K562 (cell line): ENCODE measurements around the gene CENPX. TPM values are rescaled to one million over a fixed set of nuclear protein-coding genes. Genes with fewer than 3 reads are reported as not detected.

Experiments used
- ATAC-seq: fragments of 200-7000 bp; cut with Tn5 transposase; 3 replicates; pipeline ENCODE4 v1.9.1; 2020; ENCODE audit warnings: moderate library complexity
- BruUV-seq: library from RNA; stranded (reverse); fragments of 400-500 nt; replicated peaks from 2 replicates; lab custom pipeline; 2021; lab: Mats Ljungman, UMichigan
- CTCF ChIA-PET: fragments of 300-600 bp; formaldehyde crosslinking; extraction: SDS; loops from one replicate; lab custom pipeline; 2021; ENCODE audit warnings: low intra/inter-chr PET ratio; lab: Yijun Ruan, JAX
- POLR2A ChIA-PET: fragments of 300-600, 350-650 bp; sonication (Branson Sonifier 250); formaldehyde crosslinking; extraction: SDS; loops from one replicate; lab custom pipeline; 2021; ENCODE audit warnings: antibody characterized with exemption, inconsistent platforms; lab: Yijun Ruan, JAX
- DNase-seq, 4 experiments: peaks; one replicate each; pipeline versions ENCODE4 v3.0.0 to v3.0.0-alpha.2; 2011 to 2018; ENCODE audit warnings: low spot score in 3 of 4, mixed read lengths in 3 of 4; ENCODE audit errors: extremely low read depth in 1 of 4
- FAIRE-seq: peaks from 2 replicates; lab custom pipeline; 2011; peaks lifted over from hg19 to GRCh38; lab: Jason Lieb, UNC
- H2AFZ ChIP-seq: 2 replicates; pipeline ENCODE4 v1.6.0; 2011; ENCODE audit warnings: low read depth, low read length, control low read depth, inconsistent platforms
- H3K27ac ChIP-seq: fragments of 200-600 bp; 3 replicates; pipeline ENCODE4 v1.8.0; 2011; ENCODE audit warnings: low read depth, mild to moderate bottlenecking, control low read depth, inconsistent platforms, low read length, moderate library complexity, mixed read lengths; ENCODE audit errors: extremely low read depth
- H3K27me3 ChIP-seq, 2 experiments: fragments of 300-600 bp in 1 of 2; 2 replicates in 1 of 2; 3 replicates in 1 of 2; pipeline versions ENCODE4 v1.6.0 to v1.8.0; 2011; ENCODE audit warnings: inconsistent platforms in 2 of 2, low read length in 2 of 2, mild to moderate bottlenecking in 1 of 2, mixed read lengths in 1 of 2, moderate library complexity in 1 of 2; ENCODE audit not compliant: control insufficient read depth in 2 of 2, insufficient read depth in 2 of 2
- H3K36me3 ChIP-seq: fragments of 300-600 bp; 3 replicates; pipeline ENCODE4 v1.8.0; 2011; ENCODE audit warnings: mild to moderate bottlenecking, low read length, inconsistent platforms; ENCODE audit not compliant: control insufficient read depth, insufficient read depth
- H3K4me1 ChIP-seq, 2 experiments: fragments of 200-600 bp in 1 of 2; replicated peaks in 1 of 2; 2 replicates in 1 of 2; 3 replicates in 1 of 2; pipeline versions ENCODE4 v1.5.1 to v1.8.0; 2011; ENCODE audit warnings: inconsistent platforms in 2 of 2, low read length in 2 of 2, mild to moderate bottlenecking in 1 of 2, mixed read lengths in 1 of 2, moderate library complexity in 1 of 2; ENCODE audit not compliant: control insufficient read depth in 2 of 2, insufficient read depth in 2 of 2
- H3K4me2 ChIP-seq: 2 replicates; pipeline ENCODE4 v1.6.1; 2011; ENCODE audit warnings: low read length, control low read depth, inconsistent platforms, mixed read lengths; ENCODE audit not compliant: insufficient read depth
- H3K4me3 ChIP-seq: fragments of 200-600 bp; sonication (generic), shearing (Covaris generic); 2 replicates; pipeline ENCODE4 v1.5.1; 2016; ENCODE audit warnings: control low read depth, inconsistent platforms
- H3K79me2 ChIP-seq: fragments of 200-600 bp; 3 replicates; pipeline ENCODE4 v1.8.0; 2011; ENCODE audit warnings: low read length, inconsistent platforms; ENCODE audit not compliant: control insufficient read depth, insufficient read depth
- H3K9ac ChIP-seq, 2 experiments: 2 replicates each; pipeline versions ENCODE4 v1.6.0 to v1.6.1; 2011; ENCODE audit warnings: low read depth in 2 of 2, low read length in 2 of 2, control low read depth in 1 of 2, inconsistent platforms in 1 of 2, mild to moderate bottlenecking in 1 of 2, mixed read lengths in 1 of 2; ENCODE audit not compliant: insufficient read depth in 1 of 2
- H3K9me1 ChIP-seq: one replicate; pipeline ENCODE4 v1.6.0; 2011; ENCODE audit warnings: inconsistent platforms, mild to moderate bottlenecking, low read length, moderate library complexity; ENCODE audit not compliant: control insufficient read depth, insufficient read depth
- H3K9me3 ChIP-seq: replicated peaks from 2 replicates; pipeline ENCODE4 v1.5.1; 2011; ENCODE audit warnings: low read depth, low read length, inconsistent platforms; ENCODE audit not compliant: control insufficient read depth, insufficient read depth
- H4K20me1 ChIP-seq: replicated peaks from 2 replicates; pipeline ENCODE4 v1.6.1; 2011; ENCODE audit warnings: low read length, inconsistent platforms, mixed read lengths; ENCODE audit not compliant: control insufficient read depth, insufficient read depth
- HSF4 ChIP-seq: fragments of 250-450 bp; sonication (Bioruptor Pico); IDR thresholded peaks from 2 replicates; pipeline ENCODE4 v2.1.2; 2022; ENCODE audit warnings: mild to moderate bottlenecking, moderate library complexity, borderline replicate concordance
- PHF8 ChIP-seq: fragments of 200-600 bp; sonication (generic); IDR thresholded peaks from 2 replicates; pipeline ENCODE4 v1.6.1; 2012; ENCODE audit warnings: mixed run types, mild to moderate bottlenecking, inconsistent platforms, low read length, moderate library complexity, borderline replicate concordance
- POLR2A ChIP-seq: fragments of 450-650 bp; conservative IDR thresholded peaks from 2 replicates; pipeline ENCODE4 v1.6.1; 2016
- POLR2G ChIP-seq: fragments of 200-400 bp; formaldehyde crosslinking; IDR thresholded peaks from 2 replicates; pipeline ENCODE4 v1.6.1; 2017; ENCODE audit warnings: low read depth, mild to moderate bottlenecking, antibody characterized with exemption, low read length, moderate library complexity
- SNRNP70 ChIP-seq: fragments of 200-400 bp; formaldehyde crosslinking; optimal IDR thresholded peaks from 2 replicates; pipeline ENCODE3; 2017; ENCODE audit warnings: low read depth, low read length
- SUPT5H ChIP-seq: fragments of 450-650 bp; IDR thresholded peaks from 2 replicates; pipeline ENCODE4 v1.6.1; 2016
- ZFP30 ChIP-seq: fragments of 250-450 bp; sonication (Bioruptor Pico); IDR thresholded peaks from 2 replicates; pipeline ENCODE4 v1.8.0; 2022; ENCODE audit warnings: moderate library complexity, mild to moderate bottlenecking, inconsistent platforms, borderline replicate concordance
- WGBS: fragments of 100-300 bp; shearing (Covaris generic); methylation state at CpG from one replicate; pipeline ENCODE4 v1.1.6; 2016; ENCODE audit warnings: low coverage, mixed read lengths; ENCODE audit not compliant: insufficient coverage; ENCODE audit errors: missing lambda C conversion rate; 5-methylcytosine and 5-hydroxymethylcytosine counted together
- in situ Hi-C: fragments of 300-500 bp; cut with MboI; formaldehyde crosslinking; loops from 4 replicates; pipeline ENCODE4 v1.15.0; 2018; ENCODE audit warnings: inconsistent platforms, mixed read lengths
- intact Hi-C: fragments of 100-400 bp; cut with micrococcal nuclease; formaldehyde crosslinking; loops from 2 replicates; pipeline ENCODE4 v1.14.2; 2022
- polyA plus RNA-seq, 8 experiments: library from polyadenylated mRNA; depleted of rRNA in 4 of 8; stranded (reverse) in 5 of 8; unstranded in 3 of 8; fragments of >200 nt; fragmentation: Nextera tagmentation in 2 of 8; fragmentation: Illumina TruSeq in 1 of 8; extraction: Ambion mirVana in 2 of 8; extraction: Trizol in 1 of 8; gene quantifications; 2 replicates each; pipeline versions ENCODE4 v1.2.1 to v1.2.3, GENCODE V29; 2011 to 2014; ENCODE audit warnings: inconsistent platforms in 1 of 8, missing spikeins in 1 of 8
- total RNA-seq, 7 experiments: library from RNA; depleted of rRNA in 6 of 7; stranded (reverse); fragments of >200 nt in 6 of 7; fragmentation: Illumina TruSeq in 2 of 7; extraction: Trizol in 2 of 7; gene quantifications; 2 replicates each; pipeline versions ENCODE4 v1.2.1 to v1.2.3, GENCODE V29; 2011 to 2021; ENCODE audit warnings: low replicate concordance in 1 of 7
- TF ChIP-seq, protein P1 (sequence below), 3 experiments: fragments of 200-800 bp in 1 of 3; fragments of 250-450 bp in 1 of 3; fragments of 450-650 bp in 1 of 3; sonication (Bioruptor Pico) in 1 of 3; sonication (Bioruptor generic) in 1 of 3; formaldehyde crosslinking in 1 of 3; IDR thresholded peaks; 2 replicates each; pipeline versions ENCODE4 v1.6.1 to v1.8.0; 2016 to 2022; ENCODE audit warnings: mild to moderate bottlenecking in 2 of 3, missing genetic modification characterization in 2 of 3, missing compliant biosample characterization in 1 of 3, moderate library complexity in 1 of 3
- TF ChIP-seq, protein P2 (sequence below): sonication (generic); formaldehyde crosslinking; IDR thresholded peaks from 2 replicates; pipeline ENCODE4 v1.8.1; 2022; ENCODE audit warnings: missing genetic modification reagents
- TF ChIP-seq, protein P3 (sequence below): fragments of 450-650 bp; IDR thresholded peaks from 2 replicates; pipeline ENCODE4 v1.6.1; 2016; ENCODE audit warnings: missing biosample characterization, missing genetic modification characterization
- TF ChIP-seq, protein P4 (sequence below), 3 experiments: fragments of 200-800 bp in 1 of 3; sonication (Bioruptor generic) in 1 of 3; sonication (generic) in 1 of 3; formaldehyde crosslinking in 1 of 3; IDR thresholded peaks; 2 replicates each; pipeline versions ENCODE4 v1.6.1 to v1.8.0; 2016 to 2022; ENCODE audit warnings: mild to moderate bottlenecking in 2 of 3, missing compliant biosample characterization in 2 of 3, missing genetic modification characterization in 2 of 3, missing genetic modification reagents in 1 of 3

The CENPX gene
- total and polyA plus RNA-seq, 9 of the 15 experiments (the other 6 are each of a cell fraction or from before 2014, with no cell fraction given) = 32.7 to 352 (median 127) TPM

DNA sequence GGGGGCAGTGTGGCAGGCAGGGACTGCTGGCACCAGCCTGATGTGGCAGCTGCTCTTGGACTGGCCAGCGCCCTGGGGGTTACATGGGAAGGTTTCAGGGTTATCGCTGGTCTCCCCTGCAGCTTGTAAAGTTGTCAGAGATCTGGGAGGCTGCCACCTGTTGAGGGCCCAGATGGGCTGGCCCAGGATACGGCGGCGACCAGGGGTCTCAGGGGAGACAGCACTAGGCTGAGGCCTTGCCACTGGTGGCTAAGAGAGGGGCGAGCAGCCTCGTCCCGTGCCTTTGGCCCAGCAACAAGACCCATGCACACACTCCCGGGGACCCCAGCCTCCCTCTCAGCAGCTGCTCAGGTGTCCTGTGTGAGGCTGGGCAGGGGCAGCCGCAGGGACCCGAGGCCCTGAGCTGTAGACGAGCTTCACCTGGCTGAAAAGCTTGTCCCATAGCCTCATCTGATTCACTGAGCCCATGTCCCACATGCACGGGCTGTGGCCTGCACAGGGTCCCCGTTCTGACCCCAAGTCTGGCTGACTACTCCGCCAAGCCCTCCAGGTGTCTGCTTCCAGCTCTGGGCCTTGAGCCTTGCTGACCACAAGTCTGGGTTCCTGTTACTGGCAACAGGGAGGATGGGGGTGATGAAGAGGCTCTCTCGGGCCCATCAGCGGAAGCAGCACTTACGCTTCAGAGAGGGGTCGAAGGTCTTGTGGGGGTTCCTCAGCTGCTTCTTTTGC is 36.8 kb upstream of the CENPX start:
- H2AFZ ChIP-seq = no peak overlapping the region
- no peak overlapping the region for H3K27ac ChIP-seq
- H3K9me1 ChIP-seq = no peaks in the 10 kb centered on the region
- no peak overlapping the region for H3K9ac ChIP-seq
- H3K9me3 ChIP-seq = no peaks in the 10 kb centered on the region
- H3K27me3 ChIP-seq = no peaks in the 10 kb centered on the region
- no peak overlapping the region for H3K4me3 ChIP-seq
- DNase-seq (peak in 1 of 4 experiments; percentile 7), FAIRE-seq (no peak), ATAC-seq (no peak)
- 88% methylated on average over 13 of the region's 19 CpGs for WGBS
- H3K4me2 ChIP-seq = no peak overlapping the region
- TF ChIP-seq PHF8 (no peak), HSF4 (no peak), ZFP30 (no peak), POLR2G (peak; percentile 55), SNRNP70 (no peak), SUPT5H (0 out of 2 replicates have a peak, but pooled peaks have one; percentile 0), POLR2A (peak; percentile 14; the same call in 1 of the 2 replicates)
- TF ChIP-seq, protein P1, sequence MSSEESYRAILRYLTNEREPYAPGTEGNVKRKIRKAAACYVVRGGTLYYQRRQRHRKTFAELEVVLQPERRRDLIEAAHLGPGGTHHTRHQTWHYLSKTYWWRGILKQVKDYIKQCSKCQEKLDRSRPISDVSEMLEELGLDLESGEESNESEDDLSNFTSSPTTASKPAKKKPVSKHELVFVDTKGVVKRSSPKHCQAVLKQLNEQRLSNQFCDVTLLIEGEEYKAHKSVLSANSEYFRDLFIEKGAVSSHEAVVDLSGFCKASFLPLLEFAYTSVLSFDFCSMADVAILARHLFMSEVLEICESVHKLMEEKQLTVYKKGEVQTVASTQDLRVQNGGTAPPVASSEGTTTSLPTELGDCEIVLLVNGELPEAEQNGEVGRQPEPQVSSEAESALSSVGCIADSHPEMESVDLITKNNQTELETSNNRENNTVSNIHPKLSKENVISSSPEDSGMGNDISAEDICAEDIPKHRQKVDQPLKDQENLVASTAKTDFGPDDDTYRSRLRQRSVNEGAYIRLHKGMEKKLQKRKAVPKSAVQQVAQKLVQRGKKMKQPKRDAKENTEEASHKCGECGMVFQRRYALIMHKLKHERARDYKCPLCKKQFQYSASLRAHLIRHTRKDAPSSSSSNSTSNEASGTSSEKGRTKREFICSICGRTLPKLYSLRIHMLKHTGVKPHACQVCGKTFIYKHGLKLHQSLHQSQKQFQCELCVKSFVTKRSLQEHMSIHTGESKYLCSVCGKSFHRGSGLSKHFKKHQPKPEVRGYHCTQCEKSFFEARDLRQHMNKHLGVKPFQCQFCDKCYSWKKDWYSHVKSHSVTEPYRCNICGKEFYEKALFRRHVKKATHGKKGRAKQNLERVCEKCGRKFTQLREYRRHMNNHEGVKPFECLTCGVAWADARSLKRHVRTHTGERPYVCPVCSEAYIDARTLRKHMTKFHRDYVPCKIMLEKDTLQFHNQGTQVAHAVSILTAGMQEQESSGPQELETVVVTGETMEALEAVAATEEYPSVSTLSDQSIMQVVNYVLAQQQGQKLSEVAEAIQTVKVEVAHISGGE (CRISPR knock-in tag; IDR thresholded peaks at IDR 0.05) = 0 out of 6 replicates have a peak, but pooled peaks of 1 of the 3 experiments have one; percentile 10
- TF ChIP-seq, protein P2, sequence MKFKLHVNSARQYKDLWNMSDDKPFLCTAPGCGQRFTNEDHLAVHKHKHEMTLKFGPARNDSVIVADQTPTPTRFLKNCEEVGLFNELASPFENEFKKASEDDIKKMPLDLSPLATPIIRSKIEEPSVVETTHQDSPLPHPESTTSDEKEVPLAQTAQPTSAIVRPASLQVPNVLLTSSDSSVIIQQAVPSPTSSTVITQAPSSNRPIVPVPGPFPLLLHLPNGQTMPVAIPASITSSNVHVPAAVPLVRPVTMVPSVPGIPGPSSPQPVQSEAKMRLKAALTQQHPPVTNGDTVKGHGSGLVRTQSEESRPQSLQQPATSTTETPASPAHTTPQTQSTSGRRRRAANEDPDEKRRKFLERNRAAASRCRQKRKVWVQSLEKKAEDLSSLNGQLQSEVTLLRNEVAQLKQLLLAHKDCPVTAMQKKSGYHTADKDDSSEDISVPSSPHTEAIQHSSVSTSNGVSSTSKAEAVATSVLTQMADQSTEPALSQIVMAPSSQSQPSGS (CRISPR knock-in tag) = no peak
- TF ChIP-seq, protein P3, sequence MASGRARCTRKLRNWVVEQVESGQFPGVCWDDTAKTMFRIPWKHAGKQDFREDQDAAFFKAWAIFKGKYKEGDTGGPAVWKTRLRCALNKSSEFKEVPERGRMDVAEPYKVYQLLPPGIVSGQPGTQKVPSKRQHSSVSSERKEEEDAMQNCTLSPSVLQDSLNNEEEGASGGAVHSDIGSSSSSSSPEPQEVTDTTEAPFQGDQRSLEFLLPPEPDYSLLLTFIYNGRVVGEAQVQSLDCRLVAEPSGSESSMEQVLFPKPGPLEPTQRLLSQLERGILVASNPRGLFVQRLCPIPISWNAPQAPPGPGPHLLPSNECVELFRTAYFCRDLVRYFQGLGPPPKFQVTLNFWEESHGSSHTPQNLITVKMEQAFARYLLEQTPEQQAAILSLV (tag) = no peak
- TF ChIP-seq, protein P4, sequence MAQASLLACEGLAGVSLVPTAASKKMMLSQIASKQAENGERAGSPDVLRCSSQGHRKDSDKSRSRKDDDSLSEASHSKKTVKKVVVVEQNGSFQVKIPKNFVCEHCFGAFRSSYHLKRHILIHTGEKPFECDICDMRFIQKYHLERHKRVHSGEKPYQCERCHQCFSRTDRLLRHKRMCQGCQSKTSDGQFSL (CRISPR knock-in tag; IDR thresholded peaks at IDR 0.05) = no peak
- TF ChIP-seq, protein P4 (tag; IDR thresholded peaks at IDR 0.05) = no peak
- H3K36me3 ChIP-seq = peaks cover 98% of the 10 kb centered on the region; the same call in 2 of the 3 replicates
- CTCF ChIA-PET = no interaction called here
- peaks cover 13% of the 10 kb centered on the region for H3K79me2 ChIP-seq
- POLR2A ChIA-PET = interaction anchor here (0.6 to 2.5 kb wide), 11 partner anchors 9 to 275 kb away, joined by 3 to 11 read pairs (median 4); partner anchors contain the start of gene DCXR
- intact Hi-C loops (no loop called here), in situ Hi-C loops (no loop called here)
- peaks cover 7% of the 10 kb centered on the region for H4K20me1 ChIP-seq
- BruUV-seq = no TSS peak
- H3K4me1 ChIP-seq = peaks cover 1 to 90% of the 10 kb centered on the region in 2 experiments; a peak in 3 of 5 replicates
